ENCODE results near the gene TRIM15. TPM values are rescaled to one million over a fixed set of nuclear protein-coding genes. Genes with fewer than 3 reads are reported as not detected.
A peak's percentile ranks its signal among the peaks of the same experiment; 100 is the strongest.

The TRIM15 gene
- total and polyA plus RNA-seq, 8 donors, result 0.13 to 24.6 TPM; not detected in 6

GRCh38 chr6:30167101-30167500 is 3.8 kb downstream of the TRIM15 start:
- intact Hi-C loops (cut with DNase I; ENCODE audit: low total_unique reads), result no loop called here
- H3K27me3 ChIP-seq, result peaks cover 0 to 58% (median 22%) of the 10 kb centered on the region in 3 donors
- WGBS, 5 donors, result 55 to 67% (median 62%) methylated on average over 6 of the region's 6 CpGs
- TF ChIP-seq CTCF (IDR thresholded peaks at IDR 0.05) (no peak), EP300 (IDR thresholded peaks at IDR 0.05) (no peak), POLR2A (IDR thresholded peaks at IDR 0.05) (no peak), POLR2AphosphoS5 (IDR thresholded peaks at IDR 0.05) (no peak)
- H3K27ac ChIP-seq, result no peak overlapping the region
- no peak for DNase-seq
- H3K4me1 ChIP-seq, result peaks cover 5 to 11% (median 6%) of the 10 kb centered on the region in 4 donors
- H3K9me3 ChIP-seq, result no peaks in the 10 kb centered on the region
- no peaks in the 10 kb centered on the region for H3K36me3 ChIP-seq
- no peak overlapping the region for H3K4me3 ChIP-seq

GRCh38 chr6:30168741-30169140 is 5.4 kb downstream of the TRIM15 start:
- DNase-seq, result no peak
- Histone ChIP-seq H3K36me3 (no peaks in the 10 kb centered on the region), H3K27me3 (peaks cover 0 to 71% (median 32%) of the 10 kb centered on the region in 3 donors), H3K4me1 (peaks cover 8 to 13% (median 9%) of the 10 kb centered on the region in 4 donors), H3K9me3 (no peaks in the 10 kb centered on the region), H3K27ac (no peak overlapping the region), H3K4me3 (no peak overlapping the region)
- 52 to 68% (median 58%) methylated on average over 1 of the region's 1 CpG for WGBS, 5 donors
- TF ChIP-seq POLR2A (IDR thresholded peaks at IDR 0.05) (no peak), POLR2AphosphoS5 (IDR thresholded peaks at IDR 0.05) (no peak), CTCF (IDR thresholded peaks at IDR 0.05) (no peak), EP300 (IDR thresholded peaks at IDR 0.05) (no peak)
- intact Hi-C loops (cut with DNase I; ENCODE audit: low total_unique reads), result no loop called here

- no peak for TF ChIP-seq POLR2A (IDR thresholded peaks at IDR 0.05)
- TF ChIP-seq POLR2AphosphoS5 (IDR thresholded peaks at IDR 0.05), result no peak
- no peak for TF ChIP-seq EP300 (IDR thresholded peaks at IDR 0.05)
- peak in 4 of 7 experiments; percentile 43 to 62 (median 50) for TF ChIP-seq CTCF (IDR thresholded peaks at IDR 0.05)
- Histone ChIP-seq H3K9me3 (no peaks in the 10 kb centered on the region), H3K4me1 (peaks cover 8 to 13% (median 9%) of the 10 kb centered on the region in 4 donors), H3K4me3 (no peak overlapping the region), H3K27me3 (peaks cover 0 to 79% (median 32%) of the 10 kb centered on the region in 3 donors), H3K36me3 (no peaks in the 10 kb centered on the region), H3K27ac (no peak overlapping the region)
- 24 to 33% (median 24%) methylated on average over 7 of the region's 7 CpGs for WGBS, 5 donors
- DNase-seq, result peak in 1 of 2 donors; percentile 75
- intact Hi-C loops (cut with DNase I; ENCODE audit: low total_unique reads), result no loop called here
Observed at GRCh38 chr6:30169658-30170614, 6.6 kb downstream of the TRIM15 start.

- TF ChIP-seq CTCF (IDR thresholded peaks at IDR 0.05), result no peak
- TF ChIP-seq POLR2A (IDR thresholded peaks at IDR 0.05), result no peak
- TF ChIP-seq POLR2AphosphoS5 (IDR thresholded peaks at IDR 0.05), result no peak
- H3K4me1 ChIP-seq, result peaks cover 8 to 13% (median 9%) of the 10 kb centered on the region in 4 donors
- H3K27ac ChIP-seq, result no peak overlapping the region
- no peaks in the 10 kb centered on the region for H3K36me3 ChIP-seq
- DNase-seq, result peak in 1 of 2 donors; percentile 54
- H3K4me3 ChIP-seq, result peak overlapping the region in 3 of 4 donors; percentile 6 to 42 (median 10)
- peaks cover 0 to 83% (median 32%) of the 10 kb centered on the region in 3 donors for H3K27me3 ChIP-seq
- intact Hi-C loops (cut with DNase I; ENCODE audit: low total_unique reads), result no loop called here
- no peaks in the 10 kb centered on the region for H3K9me3 ChIP-seq
- 5 to 10% (median 7%) methylated on average over 48 to 62 of the region's 62 CpGs for WGBS, 5 donors
Observed at GRCh38 chr6:30171677-30172471, 8.5 kb downstream of the TRIM15 start.

All from stomach (tissue), 9 donors.